ENCODE results near the gene FBXO41.
"Not testable (repeated sequence)": the region's sequence is repeated elsewhere in the genome, so short reads cannot be mapped to it uniquely, and the experiment has no call there.

The FBXO41 gene

DNA sequence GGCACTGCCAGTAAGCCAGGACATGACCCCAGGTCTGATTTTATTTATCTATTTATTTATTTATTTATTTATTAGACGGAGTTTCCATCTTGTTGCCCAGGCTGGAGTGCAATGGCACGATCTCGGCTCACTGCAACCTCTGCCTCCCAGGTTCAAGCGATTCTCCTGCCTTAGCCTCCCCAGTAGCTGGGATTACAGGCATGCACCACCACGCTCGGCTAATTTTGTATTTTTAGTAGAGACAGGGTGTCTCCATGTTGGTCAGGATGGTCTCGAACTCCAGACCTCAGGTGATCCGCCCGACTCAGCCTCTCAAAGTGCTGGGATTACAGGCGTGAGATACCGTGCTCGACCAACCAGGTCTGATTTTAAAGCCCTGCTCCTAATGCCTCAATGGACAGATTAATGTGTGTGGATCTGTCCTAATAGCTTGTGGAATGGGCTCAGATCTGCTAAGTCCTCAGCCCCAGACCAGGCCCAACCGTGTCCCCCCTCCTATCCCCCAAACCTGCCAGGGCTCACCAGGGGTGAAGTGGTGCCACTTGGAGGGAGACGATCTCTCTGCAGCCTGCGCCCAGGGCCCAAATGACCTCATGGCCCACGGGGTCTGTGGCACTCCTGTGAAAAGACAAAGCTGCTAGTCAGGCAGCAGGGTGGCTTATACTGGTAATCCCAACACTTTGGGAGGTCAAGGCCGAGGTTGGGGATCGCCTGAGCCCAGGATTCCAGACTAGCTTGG is 21.4 kb downstream of the FBXO41 start:
- DNase-seq (ENCODE audit: low read depth in 2 of 2) = not testable (repeated sequence)

DNA sequence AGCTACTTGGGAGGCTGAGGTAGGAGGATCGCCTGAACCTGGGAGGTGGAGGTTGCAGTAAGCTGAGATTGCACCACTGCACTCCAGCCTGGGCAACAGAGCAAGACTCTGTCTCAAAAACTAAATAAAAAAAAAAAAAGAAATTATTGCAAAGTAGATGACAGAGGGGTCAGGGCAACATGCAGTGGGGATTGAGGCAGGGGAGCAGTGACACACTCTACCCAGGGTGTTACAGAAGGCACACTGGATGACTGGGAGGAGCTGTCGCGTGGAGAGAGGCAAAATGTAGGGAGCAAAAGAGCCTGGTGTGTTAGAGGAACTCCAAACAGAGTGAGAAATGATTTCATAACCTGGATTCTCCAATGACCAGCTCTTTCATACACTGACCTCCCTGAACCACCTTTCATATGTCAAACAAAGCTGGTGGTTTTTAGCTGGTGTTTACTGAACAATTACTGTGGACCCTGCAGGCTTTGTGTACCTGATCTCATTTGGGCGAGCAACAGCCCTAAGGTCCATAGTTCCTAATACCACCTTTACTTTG is 22.1 kb downstream of the FBXO41 start:
- DNase-seq (ENCODE audit: low read depth in 2 of 2) = no peak

DNA sequence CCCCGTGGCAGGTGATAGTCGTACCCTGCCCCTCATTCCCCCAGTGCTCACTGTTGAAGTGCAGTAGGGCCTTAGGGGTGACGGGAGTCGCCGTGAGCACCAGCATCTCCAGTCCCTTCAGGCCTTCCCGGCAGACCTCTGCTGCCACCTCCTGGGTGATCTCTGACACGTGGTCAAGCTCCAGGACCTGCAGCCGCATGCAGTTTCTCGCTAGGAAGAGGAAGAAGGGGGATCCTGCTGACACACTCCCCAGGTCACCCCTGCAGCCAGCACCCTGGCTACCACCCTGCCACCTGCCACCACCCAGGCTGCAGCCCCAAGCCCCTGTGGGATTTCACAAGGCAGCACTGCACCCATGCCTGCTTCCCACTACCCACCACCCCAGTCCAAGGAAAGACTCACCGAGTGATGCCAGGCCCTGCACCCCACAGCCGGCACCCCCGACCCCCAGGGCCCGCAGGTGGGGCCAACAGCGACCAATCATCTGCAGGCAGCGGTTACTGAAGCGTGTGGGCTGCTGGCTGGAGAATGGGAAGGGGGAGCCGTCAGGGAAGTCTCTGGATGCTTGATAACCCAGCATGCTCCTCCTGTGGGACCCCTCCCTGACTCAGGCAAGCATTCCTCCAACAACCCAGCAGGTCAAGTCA is 23.8 kb downstream of the FBXO41 start:
- DNase-seq (ENCODE audit: low read depth in 2 of 2) = no peak

DNA sequence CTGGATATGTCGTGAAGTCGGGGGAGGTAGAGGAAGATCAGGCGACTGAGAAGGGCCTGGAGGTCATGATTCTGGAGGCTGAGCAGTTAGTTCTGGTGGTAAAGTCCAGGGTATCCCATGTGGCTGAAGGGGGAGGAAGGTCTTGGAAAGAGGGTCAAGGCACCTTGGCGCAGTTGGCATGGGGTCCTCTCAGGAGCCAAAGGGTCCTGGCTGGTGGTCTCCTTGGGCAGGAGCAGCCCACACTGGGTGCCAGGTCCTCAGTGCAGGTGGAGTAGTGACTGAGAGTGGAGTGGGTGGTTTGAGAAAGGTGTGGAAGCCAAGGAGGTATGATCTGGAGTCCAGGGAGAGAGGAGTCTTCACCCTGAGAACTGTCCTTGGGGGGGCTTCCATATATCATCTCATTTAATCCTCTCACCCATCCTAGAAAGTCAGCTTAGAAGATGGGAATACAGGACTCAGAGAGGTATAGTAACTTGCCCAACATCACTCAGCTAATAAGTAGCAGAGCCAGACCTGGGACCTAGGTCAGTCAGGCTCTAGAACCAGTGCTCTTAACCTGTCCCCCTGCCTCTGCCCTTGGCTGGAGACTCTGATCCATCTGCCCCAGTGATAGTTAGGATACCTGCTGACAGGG is 24.5 kb downstream of the FBXO41 start:
- DNase-seq (ENCODE audit: low read depth in 2 of 2) = no peak

DNA sequence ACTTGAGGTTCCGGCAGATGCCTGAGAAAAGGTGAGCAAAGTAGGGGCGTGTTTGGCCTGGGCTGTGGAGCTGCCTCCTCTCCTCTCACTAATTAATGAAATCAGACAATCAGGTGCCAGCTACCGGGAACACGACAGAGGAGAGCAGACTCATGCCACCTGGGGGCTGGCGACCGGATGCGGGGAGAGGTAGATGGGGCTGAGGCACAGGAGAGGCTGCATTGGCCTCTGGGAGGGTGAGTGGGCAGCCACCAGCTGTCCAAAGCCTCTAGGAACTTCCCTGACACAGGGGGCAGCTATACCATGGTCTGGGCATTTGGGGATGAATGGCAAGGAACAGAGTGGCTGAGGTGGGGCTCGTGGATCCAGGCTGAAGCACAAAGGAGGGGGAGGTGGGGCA is 25.0 kb downstream of the FBXO41 start:
- DNase-seq (ENCODE audit: low read depth in 2 of 2) = no peak

DNA sequence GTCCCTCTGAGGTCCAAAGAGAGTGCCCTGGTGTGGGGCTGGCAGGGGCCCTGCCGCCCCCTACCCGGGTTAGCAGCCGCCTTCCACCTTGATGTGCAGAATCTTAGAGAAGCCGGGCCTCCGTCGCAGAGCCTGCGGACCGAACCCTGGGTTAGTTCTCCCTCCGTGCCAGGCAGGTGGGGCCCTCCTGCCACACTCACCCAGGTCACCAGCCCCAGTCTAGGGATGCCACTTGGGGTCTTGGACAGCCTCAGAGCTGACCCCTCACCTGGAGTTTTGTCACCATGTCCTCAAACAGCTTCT is 25.4 kb downstream of the FBXO41 start:
- DNase-seq (ENCODE audit: low read depth in 2 of 2) = no peak

DNA sequence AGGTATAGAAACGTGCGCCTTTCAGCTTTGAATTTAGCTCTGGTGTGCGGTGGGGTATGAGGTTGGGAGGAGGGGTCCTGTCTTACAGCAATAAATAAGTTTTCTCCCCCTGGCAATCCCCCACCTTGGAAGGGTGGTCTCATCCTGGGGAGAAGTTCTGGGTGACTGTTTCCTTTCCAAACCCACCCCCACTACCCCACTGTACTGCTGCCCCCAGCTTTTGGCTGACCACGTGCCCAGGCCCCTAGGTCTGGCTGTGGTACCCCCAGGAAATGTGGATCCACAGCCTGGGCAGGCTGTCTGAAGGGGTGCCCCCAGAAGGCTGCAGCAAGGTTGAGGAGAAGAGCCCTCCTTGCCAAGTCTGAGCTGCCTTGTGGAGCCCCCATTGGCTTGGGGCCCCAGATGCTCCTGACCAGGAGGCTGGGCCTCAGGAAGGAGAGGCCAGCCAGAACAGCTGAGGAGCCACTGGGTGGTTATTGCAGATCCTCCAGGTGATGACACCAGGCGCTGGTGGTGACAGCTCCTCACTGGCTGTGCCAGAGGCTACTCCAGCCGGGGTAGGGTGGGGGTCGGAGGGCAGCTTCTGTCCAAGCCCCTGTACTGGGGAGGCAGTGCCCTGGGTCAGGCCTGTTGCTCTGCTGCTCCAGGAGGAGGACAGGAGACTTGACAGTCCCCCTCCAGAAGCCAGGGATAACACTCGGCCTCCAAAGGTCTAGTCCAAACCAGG is 25.9 kb downstream of the FBXO41 start:
- DNase-seq (ENCODE audit: low read depth in 2 of 2) = no peak

DNA sequence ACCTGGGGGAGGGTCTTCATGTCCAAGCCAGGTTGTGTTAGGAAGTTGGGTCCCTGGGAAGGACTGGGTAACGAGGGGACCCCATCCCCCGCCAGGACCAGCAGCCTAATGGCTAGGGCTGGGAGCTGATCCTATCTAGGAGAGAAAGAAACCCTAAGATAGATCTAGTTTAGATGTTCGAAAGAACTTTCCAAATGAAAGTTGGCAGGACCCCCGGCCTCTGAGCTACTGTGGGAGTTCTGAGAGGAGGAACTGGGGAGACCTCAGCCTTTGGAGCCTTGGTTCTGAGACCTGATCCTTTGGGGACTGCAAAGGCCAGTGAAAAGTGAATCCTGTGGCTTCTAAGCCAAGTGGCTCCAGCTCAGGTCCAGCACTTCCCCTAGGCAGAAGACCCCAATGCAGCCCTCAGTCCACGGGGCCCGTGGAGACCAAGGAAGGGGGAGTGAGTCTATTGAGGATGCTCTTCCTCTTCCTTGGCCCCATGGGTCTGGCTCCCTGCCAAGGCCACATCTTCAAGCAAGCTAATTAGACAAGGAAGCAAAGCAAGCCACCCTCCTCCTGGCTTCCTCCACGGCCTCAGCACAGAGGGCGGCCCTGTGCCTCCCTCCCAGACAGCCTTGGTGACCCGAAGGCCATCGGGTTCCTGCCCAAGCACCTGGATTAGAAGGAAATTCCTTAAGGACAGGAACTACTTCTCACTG is 26.7 kb downstream of the FBXO41 start:
- no peak for DNase-seq (ENCODE audit: low read depth in 2 of 2)

DNA sequence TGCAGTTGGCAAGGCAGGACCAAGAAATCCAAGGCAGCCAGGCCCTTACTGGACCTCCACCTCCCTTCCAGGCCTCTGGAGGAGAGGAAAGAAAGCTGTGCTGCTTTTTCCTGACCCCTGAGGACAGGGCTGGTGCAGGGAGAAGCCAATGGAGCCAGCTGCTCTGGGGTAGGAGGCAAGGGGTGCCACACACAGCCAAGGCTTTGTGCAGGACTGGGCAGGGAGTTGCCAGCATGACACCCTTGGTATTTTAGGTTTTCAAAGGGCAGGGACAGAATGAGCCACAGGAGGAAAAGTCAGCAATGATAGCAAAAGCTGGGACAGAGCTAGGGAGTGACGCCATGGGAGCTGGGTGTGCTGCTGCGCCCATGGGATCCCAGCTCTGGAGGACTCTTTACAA is 27.3 kb downstream of the FBXO41 start:
- DNase-seq (ENCODE audit: low read depth in 2 of 2) = no peak

DNA sequence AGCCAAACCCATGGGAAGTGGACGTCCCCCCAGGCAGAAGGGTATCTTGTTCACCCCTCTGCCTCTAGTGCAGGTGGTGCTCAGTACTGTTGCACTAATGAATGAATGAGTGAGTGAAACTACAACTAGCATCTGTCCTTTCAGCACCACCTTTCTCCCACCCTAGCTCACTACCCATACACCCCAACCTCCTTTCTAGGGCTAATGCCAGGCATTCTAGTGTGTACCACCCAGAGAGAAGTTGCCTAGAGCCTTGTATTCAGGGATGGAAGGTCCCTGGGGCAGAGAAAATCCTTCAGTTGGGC is 27.7 kb downstream of the FBXO41 start:
- no peak for DNase-seq (ENCODE audit: low read depth in 2 of 2)

DNA sequence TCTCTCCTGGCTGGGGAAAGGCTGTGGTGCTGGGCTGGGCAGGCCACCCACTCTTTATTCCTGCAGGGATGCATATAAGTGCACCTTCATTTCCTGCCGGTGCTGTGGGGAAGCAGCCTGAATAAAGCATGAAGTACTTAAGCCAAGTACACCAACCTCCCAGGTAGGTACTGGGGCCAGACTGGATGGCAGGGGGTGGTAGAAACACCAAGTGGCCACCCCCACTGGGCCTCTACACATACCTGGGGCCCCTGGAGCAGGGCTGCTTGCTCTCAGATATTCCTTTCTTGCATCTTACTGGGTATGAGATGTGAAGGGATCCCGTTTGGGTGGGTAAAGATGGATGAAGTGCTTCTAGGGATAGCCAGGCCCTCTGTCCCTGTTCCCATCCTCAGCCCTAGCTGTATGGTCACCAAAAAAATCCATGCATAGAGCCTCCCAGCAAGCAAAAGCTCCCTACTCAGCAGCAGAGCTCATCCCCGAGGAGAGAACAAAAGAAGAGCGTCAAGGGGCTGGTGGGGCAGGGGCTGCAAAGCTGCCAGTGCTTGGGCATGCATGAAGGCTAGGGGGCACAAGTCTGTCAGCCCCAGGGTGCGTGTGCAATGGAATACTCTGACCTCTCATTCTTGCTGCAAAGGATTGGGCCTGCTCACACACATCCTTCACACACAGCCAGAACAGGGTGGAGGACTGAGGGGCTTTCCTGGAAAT is 28.2 kb downstream of the FBXO41 start:
- DNase-seq (ENCODE audit: low read depth in 2 of 2) = no peak

DNA sequence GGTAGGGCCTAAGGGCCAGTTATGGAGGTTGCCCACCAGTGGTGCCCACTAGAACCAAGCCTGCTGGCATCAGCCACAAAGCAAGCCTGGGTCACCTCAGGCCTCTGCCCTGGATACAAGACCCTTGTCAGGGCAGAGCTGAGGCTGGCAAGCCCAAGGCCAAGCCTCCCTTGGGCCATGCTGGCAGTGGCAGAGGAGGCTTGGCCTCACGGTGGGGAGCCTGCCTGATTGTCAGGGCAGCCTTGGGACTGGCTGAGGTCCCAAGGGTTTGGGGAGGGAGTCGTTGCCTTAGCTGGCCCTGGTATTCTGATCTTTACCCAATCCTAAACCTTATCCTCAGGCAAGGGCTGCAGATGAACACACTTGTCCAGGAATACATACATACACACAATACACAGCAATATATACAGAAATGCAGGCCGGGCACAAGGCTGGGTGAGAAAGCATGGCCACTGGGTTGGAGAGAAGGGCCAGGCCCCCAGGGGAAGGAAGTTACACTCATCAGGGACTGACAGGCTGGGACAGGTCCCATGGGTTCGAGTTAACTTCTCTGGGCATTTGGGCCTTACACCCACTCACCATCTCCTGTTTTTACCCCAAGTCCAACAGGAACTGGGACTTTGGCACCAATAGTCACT is 29.2 kb downstream of the FBXO41 start:
- no peak for DNase-seq (ENCODE audit: low read depth in 2 of 2)

DNA sequence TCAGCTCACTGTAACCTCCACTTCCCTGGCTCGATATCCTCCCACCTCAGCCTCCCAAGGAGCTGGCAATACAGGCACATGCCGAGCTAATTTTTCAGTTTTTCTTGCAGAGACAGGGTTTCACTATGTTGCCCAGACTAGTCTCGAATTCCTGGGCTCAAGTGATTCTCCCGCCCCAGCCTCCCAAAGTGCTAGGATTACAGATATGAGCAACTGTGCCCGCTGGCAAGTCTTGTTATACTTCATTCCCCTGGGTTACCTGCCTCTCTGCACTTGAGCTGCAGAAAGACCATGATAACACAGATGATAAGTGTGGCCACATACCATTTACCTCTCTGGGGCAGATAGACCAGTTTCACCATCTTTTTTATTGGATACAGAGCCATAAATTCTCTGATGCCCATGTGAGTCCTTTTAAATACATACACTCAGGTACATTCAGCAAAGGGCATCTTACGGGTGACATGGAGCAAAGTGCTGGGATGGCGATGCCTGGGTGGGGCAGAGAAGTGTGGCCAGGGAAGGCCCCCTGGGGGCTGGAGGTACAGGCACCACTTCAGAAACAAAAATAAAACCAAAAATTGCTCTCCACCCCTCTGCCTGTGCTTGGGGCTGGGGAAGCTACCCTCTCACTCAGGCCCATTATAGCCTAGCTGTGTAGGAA is 29.8 kb downstream of the FBXO41 start:
- no peak for DNase-seq (ENCODE audit: low read depth in 2 of 2)

DNA sequence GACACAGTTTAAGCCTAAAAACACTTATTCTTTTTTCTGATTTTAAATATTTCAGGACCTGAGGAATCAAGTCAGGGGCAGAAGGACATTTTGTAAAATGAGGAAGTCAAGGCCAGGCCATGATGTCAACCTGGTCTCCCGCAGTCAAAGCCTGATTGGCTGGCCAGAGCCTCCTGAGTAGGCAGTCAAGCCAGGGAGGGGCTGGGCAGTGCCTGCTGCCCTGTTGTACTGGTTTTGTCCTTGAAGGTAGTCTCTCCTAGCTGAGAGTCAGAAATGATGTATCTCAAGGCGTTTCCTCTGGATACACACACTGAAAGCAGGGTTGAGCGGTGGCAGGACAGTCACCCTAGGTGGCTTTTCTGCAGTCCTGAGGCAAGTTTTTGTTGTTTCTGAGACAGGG is 30.4 kb downstream of the FBXO41 start:
- no peak for DNase-seq (ENCODE audit: low read depth in 2 of 2)

DNA sequence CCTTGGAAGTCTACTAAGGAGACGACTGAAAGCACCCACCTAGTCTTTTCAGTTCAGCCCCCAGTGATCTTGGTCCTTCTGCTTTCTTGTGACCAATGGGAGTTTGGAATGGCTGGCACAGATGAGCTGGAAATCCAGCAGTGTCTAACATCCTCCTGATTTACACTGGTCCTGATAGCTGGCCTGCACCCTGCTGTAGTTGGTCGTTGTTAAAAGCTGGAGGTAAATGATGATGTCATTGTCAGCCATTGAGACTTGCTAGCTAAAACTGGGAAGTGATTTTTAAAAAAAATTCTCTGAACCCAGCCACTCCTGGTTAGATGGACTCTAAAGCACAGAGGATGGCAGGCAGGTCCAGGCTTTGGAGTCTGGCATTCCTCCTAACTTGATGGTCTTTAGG is 30.9 kb downstream of the FBXO41 start:
- DNase-seq (ENCODE audit: low read depth in 2 of 2) = no peak

DNA sequence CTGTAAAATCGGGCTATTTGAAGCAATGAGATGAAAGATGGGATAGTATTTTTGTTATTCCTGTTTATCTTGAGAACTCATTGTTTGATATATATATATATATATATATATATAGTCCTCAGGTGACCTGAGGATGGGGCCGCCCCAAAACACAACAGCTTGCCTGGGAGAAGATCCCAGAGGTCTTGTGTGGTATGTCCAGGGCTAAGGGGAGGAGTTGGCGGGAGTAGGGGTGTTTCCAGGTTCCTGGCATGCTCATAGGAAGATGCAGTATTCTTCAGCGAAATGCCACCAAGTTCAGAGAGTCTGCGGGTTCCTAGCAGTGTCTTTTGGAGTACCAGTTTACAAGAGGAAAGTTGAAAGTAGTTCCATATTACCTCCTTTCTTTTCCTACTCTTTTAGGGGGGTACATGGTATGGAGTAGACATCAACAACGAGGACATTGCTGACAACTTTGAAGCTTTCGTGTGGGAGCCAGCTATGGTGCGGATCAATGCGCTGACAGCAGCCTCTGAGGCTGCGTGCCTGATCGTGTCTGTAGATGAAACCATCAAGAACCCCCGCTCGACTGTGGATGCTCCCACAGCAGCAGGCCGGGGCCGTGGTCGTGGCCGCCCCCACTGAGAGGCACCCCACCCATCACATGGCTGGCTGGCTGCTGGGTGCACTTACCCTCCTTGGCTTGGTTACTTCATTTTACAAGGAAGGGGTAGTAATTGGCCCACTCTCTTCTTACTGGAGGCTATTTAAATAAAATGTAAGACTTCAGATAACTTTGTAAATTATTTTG is 31.8 kb downstream of the FBXO41 start:
- no peak for DNase-seq (ENCODE audit: low read depth in 2 of 2)

DNA sequence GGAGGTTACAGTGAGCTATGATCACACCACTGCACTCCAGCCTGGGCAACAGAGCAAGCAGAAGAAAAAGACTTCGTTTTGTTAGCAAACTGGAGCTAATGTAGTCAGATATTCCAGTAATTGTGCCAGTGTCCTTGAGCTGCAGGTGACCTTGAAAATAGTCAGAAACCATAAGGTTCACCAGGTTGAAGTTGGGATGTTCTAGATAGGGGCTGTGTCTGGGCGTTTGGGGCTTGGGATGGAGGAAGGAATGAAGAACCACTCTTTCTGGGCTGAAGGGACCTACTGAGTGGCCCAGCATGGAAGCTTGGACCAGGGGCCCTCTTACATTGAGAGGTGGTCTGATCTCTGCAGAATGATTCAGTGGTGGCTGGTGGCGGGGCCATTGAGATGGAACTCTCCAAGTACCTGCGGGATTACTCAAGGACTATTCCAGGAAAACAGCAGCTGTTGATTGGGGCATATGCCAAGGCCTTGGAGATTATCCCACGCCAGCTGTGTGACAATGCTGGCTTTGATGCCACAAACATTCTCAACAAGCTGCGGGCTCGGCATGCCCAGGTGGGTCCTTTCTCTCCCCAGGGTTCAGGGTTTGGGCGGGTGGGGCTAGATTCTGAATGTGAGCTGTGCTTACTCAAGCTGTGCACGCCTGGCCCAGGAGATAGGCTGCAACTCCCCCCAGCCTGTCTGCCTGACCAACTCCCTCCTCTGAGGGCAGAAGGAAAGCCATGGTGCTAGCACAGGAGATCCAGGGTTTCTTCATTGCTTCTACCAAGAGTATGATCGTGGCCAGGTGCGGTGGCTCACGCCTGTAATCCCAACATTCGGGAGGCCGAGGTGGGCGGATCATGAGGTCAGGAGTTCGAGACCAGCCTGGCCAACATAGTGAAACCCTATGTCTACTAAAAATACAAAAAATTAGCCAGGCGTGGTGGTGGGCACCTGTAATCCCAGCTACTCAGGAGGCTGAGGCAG is 33.1 kb downstream of the FBXO41 start:
- DNase-seq (ENCODE audit: low read depth in 2 of 2) = no peak

DNA sequence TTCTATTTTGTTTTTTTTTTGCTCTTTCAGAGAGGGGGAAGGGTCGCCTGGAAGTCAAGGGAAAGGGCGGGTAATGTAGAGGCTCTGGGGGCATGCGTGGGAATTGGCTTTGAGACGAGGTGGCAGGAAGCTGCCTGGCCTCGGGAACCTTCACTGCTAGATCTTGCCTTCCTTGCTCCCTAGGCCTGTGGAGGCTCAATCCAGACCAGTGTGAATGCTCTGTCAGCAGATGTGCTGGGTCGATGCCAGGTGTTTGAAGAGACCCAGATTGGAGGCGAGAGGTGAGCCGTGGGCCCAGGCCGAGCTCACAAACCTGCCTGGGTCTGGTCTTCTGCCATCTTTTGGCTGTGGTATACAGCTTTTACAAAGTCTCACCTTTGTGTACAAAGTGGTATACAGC is 34.6 kb downstream of the FBXO41 start:
- no peak for DNase-seq (ENCODE audit: low read depth in 2 of 2)

Data from stimulated activated CD8-positive, alpha-beta memory T cell treated with anti-CD3 and anti-CD28 coated beads, Interleukin-15, amount 100 ng/mL, for 48 hours (primary cell).